ENCODE results near the gene UBA3. TPM values are rescaled to one million over a fixed set of nuclear protein-coding genes. Genes with fewer than 3 reads are reported as not detected.

UBA3 gene
- total and polyA plus RNA-seq, 2 of the 13 experiments (the other 11 are each of a cell fraction or from before 2014, with no cell fraction given), result 40.7 to 49.0 TPM

DNA sequence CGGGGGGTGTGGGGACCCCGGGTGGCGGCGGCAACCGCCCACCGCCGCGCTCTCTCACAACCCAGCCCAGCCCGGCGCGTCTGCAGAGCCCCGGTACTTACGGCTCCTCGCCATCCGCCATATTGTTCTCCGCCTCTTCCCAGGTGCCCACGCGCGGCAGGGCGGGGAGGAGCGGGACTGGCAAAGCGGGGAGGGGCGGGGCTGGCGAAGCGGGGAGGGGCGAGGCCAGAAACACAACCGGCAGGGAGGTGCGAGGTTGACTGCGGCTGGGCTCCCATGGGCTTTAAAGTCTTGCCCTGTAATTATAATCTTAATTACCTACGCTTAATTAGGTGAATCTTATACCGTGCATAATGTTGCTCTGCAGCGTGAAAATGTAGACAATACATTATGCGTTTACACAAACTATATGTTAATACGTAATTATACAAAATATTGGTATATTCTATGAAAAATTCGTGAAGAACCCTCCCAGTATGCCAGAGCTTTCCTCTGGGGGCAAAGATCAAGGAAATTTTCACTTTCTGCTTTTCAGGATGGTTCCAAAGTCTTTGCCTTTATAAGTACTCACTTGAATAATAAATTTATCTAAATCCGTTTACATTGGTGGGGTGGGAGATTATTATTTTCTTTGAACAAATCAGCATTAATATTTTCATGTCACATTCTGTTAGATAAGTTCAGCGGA, at the start of gene UBA3 (continued):
- TF ChIP-seq REST (IDR thresholded peaks at IDR 0.05; ENCODE audit: borderline replicate concordance in 1 of 2, low read depth in 1 of 2, low read length in 2 of 2), result peak in 1 of 2 experiments; percentile 54; a peak in 1 of 4 replicates
- no peak for TF ChIP-seq ZNF333 (CRISPR knock-in tag; IDR thresholded peaks at IDR 0.05; ENCODE audit: borderline replicate concordance)
- TF ChIP-seq, protein P1, sequence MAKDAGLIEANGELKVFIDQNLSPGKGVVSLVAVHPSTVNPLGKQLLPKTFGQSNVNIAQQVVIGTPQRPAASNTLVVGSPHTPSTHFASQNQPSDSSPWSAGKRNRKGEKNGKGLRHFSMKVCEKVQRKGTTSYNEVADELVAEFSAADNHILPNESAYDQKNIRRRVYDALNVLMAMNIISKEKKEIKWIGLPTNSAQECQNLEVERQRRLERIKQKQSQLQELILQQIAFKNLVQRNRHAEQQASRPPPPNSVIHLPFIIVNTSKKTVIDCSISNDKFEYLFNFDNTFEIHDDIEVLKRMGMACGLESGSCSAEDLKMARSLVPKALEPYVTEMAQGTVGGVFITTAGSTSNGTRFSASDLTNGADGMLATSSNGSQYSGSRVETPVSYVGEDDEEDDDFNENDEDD (CRISPR knock-in tag; IDR thresholded peaks at IDR 0.05; ENCODE audit: borderline replicate concordance), result peak; percentile 83; the same call in 1 of the 2 replicates
- TF ChIP-seq TMF1 (CRISPR knock-in tag; IDR thresholded peaks at IDR 0.05; ENCODE audit: low read depth), result 0 out of 2 replicates have a peak, but pooled peaks have one; percentile 44
- TF ChIP-seq, protein P2, sequence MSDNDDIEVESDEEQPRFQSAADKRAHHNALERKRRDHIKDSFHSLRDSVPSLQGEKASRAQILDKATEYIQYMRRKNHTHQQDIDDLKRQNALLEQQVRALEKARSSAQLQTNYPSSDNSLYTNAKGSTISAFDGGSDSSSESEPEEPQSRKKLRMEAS (IDR thresholded peaks at IDR 0.05), result peak; percentile 77
- 0 out of 2 replicates have a peak, but pooled peaks have one; percentile 25 for TF ChIP-seq POGZ (CRISPR knock-in tag; IDR thresholded peaks at IDR 0.05)
- TF ChIP-seq GATAD1 (CRISPR knock-in tag; IDR thresholded peaks at IDR 0.05), result peak; percentile 69; the same call in 1 of the 2 replicates
- TF ChIP-seq HDAC1 (CRISPR knock-in tag; IDR thresholded peaks at IDR 0.05), result peak; percentile 39; the same call in 1 of the 2 replicates
- TF ChIP-seq ZNF788 (CRISPR knock-in tag; IDR thresholded peaks at IDR 0.05; ENCODE audit: borderline replicate concordance), result 0 out of 2 replicates have a peak, but pooled peaks have one; percentile 25
- TF ChIP-seq SP140L (CRISPR knock-in tag; IDR thresholded peaks at IDR 0.05; ENCODE audit: borderline replicate concordance), result no peak
- TF ChIP-seq TFDP2 (CRISPR knock-in tag; IDR thresholded peaks at IDR 0.05), result peak; percentile 63
- TF ChIP-seq, protein P3, sequence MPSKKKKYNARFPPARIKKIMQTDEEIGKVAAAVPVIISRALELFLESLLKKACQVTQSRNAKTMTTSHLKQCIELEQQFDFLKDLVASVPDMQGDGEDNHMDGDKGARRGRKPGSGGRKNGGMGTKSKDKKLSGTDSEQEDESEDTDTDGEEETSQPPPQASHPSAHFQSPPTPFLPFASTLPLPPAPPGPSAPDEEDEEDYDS (CRISPR knock-in tag; IDR thresholded peaks at IDR 0.05), result peak; percentile 48
- TF ChIP-seq ARID4A (CRISPR knock-in tag; IDR thresholded peaks at IDR 0.05; ENCODE audit: borderline replicate concordance), result no peak
- TF ChIP-seq NPAS2 (CRISPR knock-in tag; IDR thresholded peaks at IDR 0.05; ENCODE audit: borderline replicate concordance), result no peak
- no peak for TF ChIP-seq ZNF225 (CRISPR knock-in tag; IDR thresholded peaks at IDR 0.05)
